GM19025 (cell line): ENCODE results near the gene KIAA1614.
"Not testable (repeated sequence)": the region's sequence is repeated elsewhere in the genome, so short reads cannot be mapped to it uniquely, and the experiment has no call there.

Experiments used
- ATAC-seq: cut with Tn5 transposase; IDR thresholded peaks from one replicate; pipeline ENCODE4 v1.9.1; 2021; ENCODE audit warnings: mild to moderate bottlenecking, low read depth, moderate library complexity; ENCODE audit not compliant: unreplicated experiment

Gene KIAA1614

DNA sequence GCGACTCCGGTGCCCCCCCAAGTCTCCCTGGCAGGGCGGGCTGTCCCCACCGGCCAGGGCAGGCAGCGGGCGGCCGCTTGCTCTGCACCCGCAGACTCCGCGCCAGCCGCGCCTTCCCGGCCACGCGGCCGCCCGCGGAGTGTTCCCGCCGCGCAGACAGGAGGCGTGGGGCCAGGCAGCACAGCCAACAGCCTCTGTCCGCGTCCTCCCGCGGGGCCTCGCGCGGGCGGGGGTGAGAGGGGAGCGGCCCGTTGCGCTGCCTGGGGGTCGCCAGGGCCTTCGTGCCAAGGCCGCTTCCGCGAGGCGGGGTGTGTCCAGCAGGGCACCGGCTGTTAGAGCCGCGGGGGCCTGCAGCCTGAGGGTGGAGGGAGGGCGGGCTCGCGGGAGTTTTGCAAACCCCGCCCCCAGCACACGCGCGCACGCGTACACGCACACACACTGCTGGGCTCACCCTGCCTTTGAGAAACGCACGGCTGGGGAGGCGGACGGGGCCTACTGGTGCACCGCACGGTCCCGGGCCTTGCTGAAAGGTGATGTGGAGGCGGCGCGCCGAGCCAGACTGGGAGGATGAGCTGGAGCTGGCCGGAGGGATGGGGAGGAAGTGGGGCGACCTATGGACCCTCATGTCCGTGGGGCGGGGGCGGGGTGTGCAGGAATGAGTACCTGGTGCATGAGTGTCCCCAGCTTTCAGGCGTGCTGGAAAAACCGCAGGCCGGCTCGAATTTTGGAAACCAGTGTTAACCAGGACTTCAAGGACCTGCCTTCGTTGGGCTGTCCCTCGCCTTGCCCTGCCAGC is 41.5 kb downstream of the KIAA1614 start:
- ATAC-seq = peak; percentile 77

DNA sequence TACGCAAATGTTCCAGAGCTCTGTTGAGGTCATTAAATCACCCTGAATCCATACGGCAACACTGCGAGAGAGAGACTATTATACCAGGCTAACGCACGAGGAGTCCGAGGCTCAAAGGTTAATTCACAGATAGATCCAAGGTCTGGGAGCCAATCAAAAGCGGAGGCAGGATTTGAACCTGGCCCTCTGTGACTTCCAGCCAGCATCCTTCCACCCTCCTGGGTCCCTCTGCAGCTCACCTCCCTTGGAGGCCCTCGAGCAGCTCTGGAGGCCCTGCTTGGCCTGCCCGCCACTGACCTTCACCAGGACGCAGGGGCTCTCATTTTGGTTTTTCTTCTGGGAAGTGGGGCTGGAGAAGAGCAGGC is 42.1 kb downstream of the KIAA1614 start:
- no peak for ATAC-seq

DNA sequence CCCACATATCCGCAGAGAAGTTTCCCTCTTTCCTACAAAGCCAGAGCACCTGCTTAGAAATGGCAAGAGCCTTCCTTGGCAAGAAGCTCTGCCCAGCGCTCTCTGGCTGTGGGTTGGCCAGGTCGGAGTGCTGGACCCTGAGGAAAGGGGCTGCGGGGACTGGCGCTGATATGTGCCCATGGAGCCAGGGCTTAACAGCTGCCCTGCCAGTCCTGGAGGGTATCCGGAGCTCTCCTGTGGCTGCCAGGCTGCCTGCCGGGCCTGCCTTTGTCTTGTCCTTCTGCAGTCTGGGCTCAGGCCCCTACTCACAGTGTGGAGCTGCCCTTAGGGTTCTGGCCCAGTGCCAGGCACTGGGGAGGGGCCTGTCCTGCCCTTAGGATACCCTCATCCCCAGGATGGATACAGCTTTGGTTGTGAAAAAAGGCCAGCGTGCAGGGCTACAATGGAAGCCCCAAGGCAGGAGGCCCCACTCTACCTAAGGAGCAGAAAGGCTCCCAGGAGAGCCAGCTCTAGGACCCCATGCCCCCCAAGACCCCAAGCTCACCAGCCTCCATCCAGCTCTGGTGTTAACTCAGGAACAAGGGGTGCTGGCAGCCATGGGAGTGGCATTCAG is 43.4 kb downstream of the KIAA1614 start:
- no peak for ATAC-seq

DNA sequence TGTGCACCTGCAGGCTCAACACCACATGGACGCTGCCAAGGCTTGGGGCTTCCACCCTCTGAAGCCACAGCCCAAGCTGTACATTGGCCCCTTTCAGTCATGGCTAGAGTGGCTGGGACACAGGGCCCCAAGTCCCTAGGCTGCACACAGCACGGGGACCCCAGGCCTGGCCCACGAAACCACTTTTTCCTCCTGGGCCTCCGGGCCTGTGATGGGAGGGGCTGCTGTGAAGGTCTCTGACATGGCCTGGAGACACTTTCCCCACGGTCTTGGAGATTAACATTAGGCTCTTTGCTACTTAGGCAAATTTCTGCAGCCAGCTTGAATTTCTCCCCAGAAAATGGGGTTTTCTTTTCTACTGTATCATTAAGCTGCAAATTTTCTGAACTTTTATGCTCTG is 46.9 kb downstream of the KIAA1614 start:
- not testable (repeated sequence) for ATAC-seq

DNA sequence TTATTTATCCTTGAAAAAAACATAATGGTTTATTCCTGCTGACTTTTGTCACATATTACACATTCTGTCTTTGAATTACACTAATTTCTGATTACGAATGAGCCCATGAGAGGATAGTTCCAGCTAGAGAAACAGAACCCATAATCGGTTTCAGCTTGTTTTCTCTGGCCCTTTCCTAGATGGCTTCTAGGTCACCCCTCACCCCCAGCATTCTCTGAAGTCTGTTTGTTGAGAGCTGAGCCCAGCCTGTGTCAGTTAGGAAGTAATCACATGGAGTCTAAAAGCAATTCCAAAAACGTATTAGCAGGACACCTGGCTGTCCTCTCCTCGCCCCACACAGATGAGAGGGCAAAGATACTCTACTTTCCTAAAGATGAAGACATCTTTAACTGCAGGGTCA is 48.9 kb downstream of the KIAA1614 start:
- no peak for ATAC-seq

DNA sequence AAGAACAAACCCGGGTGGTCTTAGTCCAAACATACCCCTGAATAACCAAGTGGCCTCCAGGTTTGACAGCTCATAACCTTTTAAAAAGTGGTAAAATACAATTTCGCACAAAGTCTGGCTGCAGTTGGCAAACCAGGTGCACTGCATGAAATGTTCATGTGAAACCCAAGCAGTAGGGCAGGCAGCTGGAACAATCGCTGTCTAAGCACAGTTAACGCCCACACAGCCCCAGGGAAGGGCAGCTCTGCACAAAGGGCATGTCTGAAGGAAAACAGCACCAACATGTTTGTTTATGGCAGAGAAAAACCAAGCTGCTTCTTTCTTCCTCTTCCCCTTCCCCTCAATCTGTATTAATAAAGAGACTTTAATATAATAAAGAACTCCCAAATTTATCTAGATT is 49.5 kb downstream of the KIAA1614 start:
- ATAC-seq = no peak

DNA sequence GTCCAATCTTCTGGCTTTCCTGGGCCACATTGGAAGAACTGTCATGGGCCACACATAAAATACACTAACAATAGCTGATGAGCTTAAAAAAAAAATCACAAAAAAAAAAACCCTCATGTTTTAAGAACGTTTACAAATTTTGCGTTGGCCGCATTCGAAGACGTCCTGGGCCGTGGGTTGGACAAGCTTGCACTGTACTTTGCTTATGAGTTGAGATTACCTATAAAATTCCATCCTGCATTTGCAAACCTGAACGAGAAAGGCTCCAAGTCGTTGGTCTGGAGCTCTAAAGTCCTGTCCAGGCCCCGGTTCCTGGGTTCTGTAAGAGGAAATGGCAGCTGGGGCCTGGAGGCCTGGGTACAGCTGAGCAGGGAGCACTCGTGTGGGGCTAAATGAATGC is 51.4 kb downstream of the KIAA1614 start:
- ATAC-seq = no peak

DNA sequence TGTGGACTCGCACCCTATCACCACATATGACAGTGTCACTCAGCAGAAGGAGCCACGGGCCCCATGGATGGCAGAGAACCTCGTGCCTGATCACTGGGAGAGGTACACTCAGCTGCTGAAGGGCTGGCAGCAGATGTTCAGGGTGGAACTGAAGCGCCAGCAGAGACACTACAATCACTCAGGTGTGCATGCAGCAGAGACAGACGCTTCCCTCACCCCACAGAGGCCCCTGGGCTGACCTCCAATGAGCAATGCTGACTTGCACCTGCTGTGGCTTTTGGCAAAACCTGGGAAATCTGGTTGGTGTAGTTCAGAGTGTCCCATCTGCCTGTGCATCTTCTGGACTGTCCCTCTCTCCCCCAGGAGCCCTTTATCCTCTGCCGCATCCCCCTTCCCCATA is 51.9 kb downstream of the KIAA1614 start:
- ATAC-seq = no peak

DNA sequence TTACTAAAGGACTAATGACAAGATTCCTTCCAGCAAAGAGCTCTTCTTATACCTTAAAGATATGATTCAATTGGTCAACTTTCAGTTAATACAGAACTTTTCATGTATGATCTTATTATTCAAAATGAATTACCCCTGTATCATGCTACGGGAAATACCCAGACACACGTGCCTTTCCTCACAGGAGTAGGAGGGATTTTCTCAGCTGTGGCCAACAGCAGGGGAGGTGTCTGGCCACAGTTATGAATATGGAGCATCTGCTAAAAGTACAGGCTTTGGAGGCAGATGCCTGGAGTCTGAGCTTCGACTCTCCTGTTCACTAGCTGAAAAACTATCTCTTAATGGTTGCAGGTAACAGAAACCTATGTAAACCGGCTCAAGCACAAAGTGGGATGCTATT is 53.6 kb downstream of the KIAA1614 start:
- no peak for ATAC-seq

DNA sequence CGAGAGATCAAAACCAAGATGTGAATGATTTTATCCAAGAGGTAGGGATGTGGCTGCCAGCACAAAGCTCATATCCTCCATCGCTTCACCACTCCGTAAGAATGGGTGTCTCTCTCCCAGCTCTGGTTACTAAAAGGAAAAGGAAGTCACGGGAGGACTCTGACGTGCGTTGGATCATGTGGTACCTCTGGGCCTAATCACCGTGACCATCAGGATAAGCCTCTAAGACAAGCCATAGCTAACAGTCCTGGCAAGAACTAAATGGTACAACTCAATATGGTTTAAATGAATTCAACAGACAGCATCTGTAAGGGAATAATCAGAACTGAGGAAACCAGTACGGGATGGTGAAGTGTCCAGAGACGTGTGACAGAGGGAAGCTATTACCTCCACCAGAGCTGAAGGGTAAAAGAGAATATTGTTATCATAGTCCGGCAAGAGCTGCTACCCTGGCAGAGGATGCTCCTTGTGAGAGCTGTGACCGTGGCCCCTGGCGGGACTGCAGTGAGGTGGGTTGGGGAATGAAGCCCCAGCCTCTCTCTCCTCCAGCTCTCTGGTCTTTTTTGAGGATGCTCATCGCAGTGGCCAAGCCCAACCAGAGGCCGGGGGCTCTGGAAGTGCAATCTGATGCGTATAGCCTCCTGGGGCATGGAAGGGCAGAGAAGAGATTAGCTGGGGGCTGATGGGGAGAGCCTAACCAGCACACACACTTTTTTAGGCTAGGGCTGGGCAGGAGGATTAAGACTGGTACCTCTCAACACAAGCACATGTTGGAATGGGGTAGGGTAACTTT is 54.2 kb downstream of the KIAA1614 start:
- no peak for ATAC-seq

DNA sequence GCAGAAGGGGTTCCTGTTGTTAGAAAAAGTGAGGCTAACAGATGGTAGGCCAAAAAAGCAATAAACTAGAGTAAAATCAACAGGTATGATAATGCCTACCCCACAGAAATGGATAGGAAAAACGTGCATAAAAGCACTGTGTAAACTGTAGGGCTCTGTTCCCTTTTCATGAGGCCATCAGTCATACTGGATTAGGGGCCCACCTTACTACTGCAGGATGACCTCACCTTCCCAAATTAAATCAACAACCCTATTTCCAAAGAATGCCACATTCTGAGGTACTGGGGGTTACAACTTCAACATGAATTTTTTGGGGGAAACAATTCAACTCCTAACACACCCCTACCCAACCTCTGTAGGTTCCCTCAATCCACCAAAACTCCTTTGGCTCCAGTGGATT is 54.9 kb downstream of the KIAA1614 start:
- no peak for ATAC-seq

DNA sequence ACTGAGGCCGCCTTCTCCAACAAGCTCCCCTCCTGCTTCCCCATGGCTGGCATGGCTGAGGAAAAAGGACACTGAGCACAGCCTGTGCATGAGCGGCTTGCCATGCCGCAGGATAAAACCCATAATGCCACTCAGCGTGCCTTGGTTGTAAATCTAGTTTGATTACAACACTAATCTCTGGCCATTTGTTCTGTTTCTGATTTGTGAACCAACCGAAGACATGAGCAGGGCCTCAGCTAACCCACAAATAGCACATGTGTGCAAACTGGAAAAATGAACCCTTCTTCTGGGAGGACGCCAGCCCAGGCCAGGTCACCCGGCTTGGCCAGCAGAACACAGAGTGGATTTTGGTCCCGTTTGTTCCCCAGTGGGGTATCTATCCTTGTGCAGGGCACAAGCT is 56.1 kb downstream of the KIAA1614 start:
- not testable (repeated sequence) for ATAC-seq

DNA sequence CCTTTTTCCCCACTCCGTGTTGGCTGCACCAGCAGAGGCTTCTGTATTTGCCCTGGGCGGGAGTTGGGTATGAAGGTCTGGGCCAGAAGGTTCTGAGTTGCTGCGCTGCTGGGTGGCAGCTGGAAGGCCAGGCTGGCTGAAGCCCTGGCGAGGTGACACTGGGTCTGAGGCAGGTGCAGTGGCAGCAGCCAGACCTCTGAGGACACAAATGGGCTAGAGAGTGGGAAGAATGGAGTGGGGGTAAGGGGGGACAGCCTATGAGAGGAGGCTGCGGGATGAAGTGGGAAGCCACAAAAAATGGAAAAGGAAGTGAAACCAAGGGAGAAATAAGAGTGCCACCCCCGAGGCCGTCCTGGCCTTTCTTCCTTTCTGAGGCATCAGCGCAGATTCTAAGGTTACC is 56.7 kb downstream of the KIAA1614 start:
- ATAC-seq = no peak

DNA sequence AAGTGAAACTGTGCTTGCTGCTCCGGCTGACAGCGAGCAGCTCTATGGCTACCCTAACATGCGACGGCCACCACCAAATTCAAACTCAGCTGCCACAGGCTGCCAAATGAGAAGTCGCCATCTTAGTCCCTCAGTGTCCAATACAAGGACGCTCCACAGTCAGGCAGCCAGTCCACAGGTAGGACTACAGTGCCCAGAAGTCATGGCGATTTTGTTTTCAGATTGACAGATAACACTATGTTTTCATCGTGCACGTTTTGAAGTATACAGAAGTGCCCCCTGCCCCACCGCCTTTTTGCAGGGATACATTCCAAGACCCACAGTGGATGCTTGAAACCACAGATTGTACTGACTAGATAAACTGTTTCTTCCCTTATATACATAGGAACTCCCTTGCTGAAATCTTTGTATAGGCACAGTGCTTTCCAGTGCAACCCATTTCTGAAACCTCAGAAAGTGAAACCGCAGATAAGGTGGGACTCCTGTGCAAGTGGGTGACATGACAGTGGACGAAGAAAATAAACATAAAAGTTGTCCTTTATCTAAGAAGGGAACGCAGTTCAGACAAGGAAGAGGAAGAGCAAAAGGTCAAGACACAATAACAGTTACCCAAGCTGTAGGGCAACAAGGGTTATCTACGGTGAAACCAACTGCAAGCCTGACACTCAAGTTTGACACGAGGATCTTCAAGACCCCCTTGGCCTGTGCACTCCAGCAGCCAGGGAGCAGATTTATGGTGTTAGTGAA is 57.8 kb downstream of the KIAA1614 start:
- no peak for ATAC-seq

DNA sequence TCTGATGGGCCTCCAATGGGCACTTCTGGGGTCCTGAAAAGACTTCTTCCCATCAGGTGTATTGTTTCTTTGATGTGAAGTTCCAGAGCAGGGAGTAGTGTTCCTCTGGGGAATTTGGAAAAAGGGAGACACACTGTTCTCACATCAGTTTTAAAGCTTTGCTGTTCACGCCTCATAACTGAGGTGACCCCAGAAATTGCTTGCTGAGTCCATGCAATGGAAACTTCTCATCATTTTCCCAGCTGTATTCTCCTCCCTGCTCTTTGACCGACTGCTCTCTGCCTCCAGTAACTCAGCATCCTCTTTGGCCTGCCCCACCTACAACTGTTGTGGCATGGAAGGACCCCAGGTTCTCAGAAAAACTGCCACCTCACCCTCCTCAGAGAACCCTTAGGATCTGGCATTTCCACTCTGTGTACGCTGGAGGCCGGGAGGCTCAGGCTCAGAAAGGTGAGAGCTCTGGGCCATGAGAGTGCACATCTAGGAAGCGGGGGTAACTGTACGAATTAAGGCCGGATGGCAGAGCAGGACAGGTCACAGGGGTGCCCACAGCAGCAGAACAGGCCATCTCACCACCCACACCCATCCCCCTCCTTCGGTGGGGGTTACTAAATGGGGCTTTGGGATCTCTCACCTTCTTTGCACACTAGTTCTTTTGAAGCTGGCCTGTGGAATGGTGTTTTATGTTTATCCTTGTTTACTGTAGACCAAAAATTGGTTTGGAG is 58.7 kb downstream of the KIAA1614 start:
- no peak for ATAC-seq

DNA sequence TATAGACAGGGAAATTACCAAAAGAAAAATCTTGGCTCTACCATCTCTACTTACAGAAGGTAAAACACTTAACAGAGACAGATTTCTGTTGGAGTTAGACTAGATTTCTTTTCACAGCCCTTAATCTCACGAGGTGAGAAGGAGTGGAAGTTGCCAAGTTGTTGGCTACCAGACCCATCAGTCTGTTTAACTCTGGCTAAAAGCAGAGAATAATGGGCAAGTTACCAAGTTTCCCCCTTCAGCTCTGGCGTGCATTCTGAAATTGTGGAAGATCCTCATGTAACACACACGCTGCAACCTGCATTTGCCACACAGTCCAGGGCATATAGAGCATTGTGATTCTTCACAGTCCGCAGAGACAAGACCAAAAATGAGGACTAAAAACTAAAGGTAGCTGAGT is 60.7 kb downstream of the KIAA1614 start:
- ATAC-seq = no peak

DNA sequence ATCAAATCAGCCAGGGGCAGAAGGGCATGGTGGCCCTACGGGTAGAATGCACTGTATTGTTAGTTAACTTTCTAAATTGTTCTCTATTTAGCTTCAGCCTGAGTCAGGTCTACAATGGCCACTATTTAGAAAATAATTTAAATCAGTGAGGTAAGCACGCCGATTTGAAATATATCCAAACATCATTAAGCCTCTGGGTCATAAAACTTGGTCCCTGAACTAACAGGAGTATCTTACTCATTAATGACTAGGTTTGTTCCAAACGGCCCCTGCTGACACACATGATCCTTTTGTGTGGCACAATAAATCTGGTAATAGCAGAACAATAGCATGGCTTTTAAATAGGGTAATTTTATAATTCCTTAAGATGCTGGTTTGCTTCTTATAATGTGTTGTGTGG is 61.5 kb downstream of the KIAA1614 start:
- ATAC-seq = no peak

DNA sequence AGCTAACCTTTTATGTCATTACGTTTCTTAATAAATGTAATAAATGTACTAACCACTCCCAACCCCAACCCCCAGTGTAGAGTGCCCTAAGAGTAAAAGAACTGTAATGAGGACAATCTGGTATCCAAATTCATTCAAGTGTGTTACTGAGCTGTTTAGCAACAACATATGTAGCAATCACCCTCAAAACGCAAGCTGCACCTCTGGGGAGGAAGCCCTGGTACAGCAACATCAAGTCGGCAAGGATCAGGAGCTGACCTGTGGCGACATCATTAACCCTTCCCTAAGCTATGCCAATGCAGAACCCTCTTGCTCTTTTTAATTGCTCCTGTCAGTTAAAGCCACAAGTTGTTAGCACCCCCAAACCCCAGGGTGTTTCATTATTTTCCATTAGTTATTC is 62.9 kb downstream of the KIAA1614 start:
- ATAC-seq = no peak

DNA sequence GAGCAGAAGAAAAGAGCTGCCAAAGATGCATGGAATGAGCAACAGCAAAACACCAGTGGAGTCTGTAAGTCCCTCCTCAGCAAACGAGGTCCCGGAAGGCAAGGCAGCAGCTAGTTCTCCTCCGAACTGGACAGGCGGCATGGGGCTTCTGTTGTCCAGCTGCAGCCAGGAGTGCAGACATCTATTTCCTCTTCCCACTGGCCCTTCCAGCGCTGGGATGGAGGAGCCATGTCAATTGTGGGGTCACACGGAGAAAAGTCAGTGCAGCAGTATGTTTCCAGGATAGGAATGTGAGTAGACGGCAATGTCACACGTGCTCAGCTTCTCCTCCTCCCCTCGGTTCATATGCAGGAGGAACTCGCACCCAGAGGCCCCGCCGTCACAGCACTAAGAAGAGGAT is 63.5 kb downstream of the KIAA1614 start:
- no peak for ATAC-seq

DNA sequence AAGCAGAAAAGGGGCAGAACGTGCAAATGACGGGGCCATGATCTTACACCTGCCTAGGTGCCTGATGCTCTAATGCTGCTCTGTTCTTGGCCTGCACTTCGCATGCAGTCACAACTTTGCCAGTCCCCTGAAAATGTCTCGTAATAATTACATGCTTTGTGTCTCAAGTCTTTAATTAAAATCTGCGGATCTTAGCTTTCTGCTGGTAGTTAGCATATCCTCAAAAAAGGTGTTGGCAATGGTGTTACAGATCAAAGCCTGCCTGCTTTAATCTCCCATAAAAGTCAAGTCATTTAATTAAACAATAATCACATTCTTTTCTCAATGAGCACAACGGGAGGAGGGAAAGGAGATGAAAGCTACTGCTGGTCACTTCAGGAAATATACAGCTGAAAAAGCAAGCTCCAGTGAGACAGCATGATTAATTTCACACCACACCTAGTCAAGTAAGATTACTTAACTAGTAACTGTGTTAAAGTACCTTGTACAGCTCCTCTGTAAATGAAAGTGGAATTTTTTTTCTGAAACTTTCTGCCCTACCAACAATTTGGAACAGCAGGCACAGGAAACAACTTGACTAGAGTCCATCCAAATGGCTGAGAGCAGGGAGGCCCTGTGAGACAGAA is 64.1 kb downstream of the KIAA1614 start:
- no peak for ATAC-seq
